ENCODE results near the gene NOD2. TPM values are rescaled to one million over a fixed set of nuclear protein-coding genes. Genes with fewer than 3 reads are reported as not detected.

The NOD2 gene
- total and polyA plus RNA-seq, 2 donors = 0.66 to 1.9 TPM

GRCh38 chr16:50756473-50756872, 63.1 kb downstream of the NOD2 start:
- Histone ChIP-seq H3K9me3 (ENCODE audit: control insufficient read depth in 2 of 2, insufficient read depth in 1 of 2, low read length in 1 of 2) (no peaks in the 10 kb centered on the region), H3K4me1 (ENCODE audit: control insufficient read depth in 2 of 2, insufficient read depth in 2 of 2, low read length in 2 of 2) (no peaks in the 10 kb centered on the region), H3K27me3 (ENCODE audit: control insufficient read depth in 2 of 2, insufficient read depth in 1 of 2, low read length in 1 of 2) (no peaks in the 10 kb centered on the region), H3K27ac (ENCODE audit: low read depth in 1 of 2, low read length in 1 of 2) (no peak overlapping the region), H3K4me3 (ENCODE audit: low read length in 2 of 2) (no peak overlapping the region), H3K36me3 (ENCODE audit: control insufficient read depth in 2 of 2, insufficient read depth in 2 of 2, low read length in 1 of 2) (peaks cover 12 to 26% of the 10 kb centered on the region in 2 donors)
- 93% methylated on average over 3 of the region's 3 CpGs for WGBS
- no peak for DNase-seq (ENCODE audit: low read depth in 6 of 9, low spot score in 9 of 9)

- Histone ChIP-seq H3K27ac (ENCODE audit: low read depth in 1 of 2, low read length in 1 of 2) (no peak overlapping the region), H3K9me3 (ENCODE audit: control insufficient read depth in 2 of 2, insufficient read depth in 1 of 2, low read length in 1 of 2) (no peaks in the 10 kb centered on the region), H3K4me3 (ENCODE audit: low read length in 2 of 2) (no peak overlapping the region), H3K27me3 (ENCODE audit: control insufficient read depth in 2 of 2, insufficient read depth in 1 of 2, low read length in 1 of 2) (no peaks in the 10 kb centered on the region), H3K4me1 (ENCODE audit: control insufficient read depth in 2 of 2, insufficient read depth in 2 of 2, low read length in 2 of 2) (no peaks in the 10 kb centered on the region), H3K36me3 (ENCODE audit: control insufficient read depth in 2 of 2, insufficient read depth in 2 of 2, low read length in 1 of 2) (peaks cover 6% of the 10 kb centered on the region in 2 donors)
- no peak for DNase-seq (ENCODE audit: low read depth in 6 of 9, low spot score in 9 of 9)
- WGBS = 92% methylated on average over 1 of the region's 1 CpG
These were observed 67.9 kb downstream of the NOD2 start for GRCh38 chr16:50761267-50761666.

- H3K36me3 ChIP-seq (ENCODE audit: control insufficient read depth in 2 of 2, insufficient read depth in 2 of 2, low read length in 1 of 2) = peaks cover 6 to 8% of the 10 kb centered on the region in 2 donors
These were observed 68.8 kb downstream of the NOD2 start for GRCh38 chr16:50762241-50762640.

GRCh38 chr16:50763211-50763610, 69.8 kb downstream of the NOD2 start:
- no peak for DNase-seq (ENCODE audit: low read depth in 6 of 9, low spot score in 9 of 9)

More at GRCh38 chr16:50762241-50762640, 68.8 kb downstream of the NOD2 start:
- no peak overlapping the region for H3K27ac ChIP-seq (ENCODE audit: low read depth in 1 of 2, low read length in 1 of 2)
- no peak overlapping the region for H3K4me3 ChIP-seq (ENCODE audit: low read length in 2 of 2)
- 98% methylated on average over 3 of the region's 3 CpGs for WGBS
- no peaks in the 10 kb centered on the region for H3K9me3 ChIP-seq (ENCODE audit: control insufficient read depth in 2 of 2, insufficient read depth in 1 of 2, low read length in 1 of 2)
- no peak for DNase-seq (ENCODE audit: low read depth in 6 of 9, low spot score in 9 of 9)
- H3K4me1 ChIP-seq (ENCODE audit: control insufficient read depth in 2 of 2, insufficient read depth in 2 of 2, low read length in 2 of 2) = no peaks in the 10 kb centered on the region
- H3K27me3 ChIP-seq (ENCODE audit: control insufficient read depth in 2 of 2, insufficient read depth in 1 of 2, low read length in 1 of 2) = no peaks in the 10 kb centered on the region

DNA sequence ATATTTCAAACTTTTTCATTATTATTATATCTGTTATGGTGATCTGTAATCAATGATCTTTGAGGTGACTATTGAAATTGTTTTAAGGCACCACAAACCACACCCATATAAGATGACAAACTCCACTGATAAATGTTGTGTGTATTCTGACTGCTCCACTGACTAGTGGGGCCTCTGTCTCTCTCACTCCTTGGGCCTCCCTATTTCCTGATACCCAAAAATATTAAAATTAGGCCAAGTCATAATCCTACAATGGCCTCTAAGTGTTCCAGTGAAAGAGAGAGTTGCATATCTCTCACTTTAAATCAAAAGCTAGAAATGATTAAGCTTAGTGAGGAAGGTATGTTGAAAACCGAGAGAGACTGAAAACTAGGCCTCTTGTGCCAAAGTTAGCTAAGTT, 71.9 kb downstream of the NOD2 start:
- WGBS = 99% methylated on average over 1 of the region's 1 CpG
- no peaks in the 10 kb centered on the region for H3K27me3 ChIP-seq (ENCODE audit: control insufficient read depth in 2 of 2, insufficient read depth in 1 of 2, low read length in 1 of 2)
- H3K36me3 ChIP-seq (ENCODE audit: control insufficient read depth in 2 of 2, insufficient read depth in 2 of 2, low read length in 1 of 2) = peaks cover 0 to 8% of the 10 kb centered on the region in 2 donors
- no peaks in the 10 kb centered on the region for H3K4me1 ChIP-seq (ENCODE audit: control insufficient read depth in 2 of 2, insufficient read depth in 2 of 2, low read length in 2 of 2)
- DNase-seq (ENCODE audit: low read depth in 6 of 9, low spot score in 9 of 9) = no peak
- H3K27ac ChIP-seq (ENCODE audit: low read depth in 1 of 2, low read length in 1 of 2) = no peak overlapping the region
- H3K9me3 ChIP-seq (ENCODE audit: control insufficient read depth in 2 of 2, insufficient read depth in 1 of 2, low read length in 1 of 2) = no peaks in the 10 kb centered on the region
- no peak overlapping the region for H3K4me3 ChIP-seq (ENCODE audit: low read length in 2 of 2)

More at GRCh38 chr16:50763211-50763610, 69.8 kb downstream of the NOD2 start:
- Histone ChIP-seq H3K4me3 (ENCODE audit: low read length in 2 of 2) (no peak overlapping the region), H3K27me3 (ENCODE audit: control insufficient read depth in 2 of 2, insufficient read depth in 1 of 2, low read length in 1 of 2) (no peaks in the 10 kb centered on the region), H3K27ac (ENCODE audit: low read depth in 1 of 2, low read length in 1 of 2) (no peak overlapping the region), H3K9me3 (ENCODE audit: control insufficient read depth in 2 of 2, insufficient read depth in 1 of 2, low read length in 1 of 2) (no peaks in the 10 kb centered on the region), H3K36me3 (ENCODE audit: control insufficient read depth in 2 of 2, insufficient read depth in 2 of 2, low read length in 1 of 2) (peaks cover 3 to 8% of the 10 kb centered on the region in 2 donors), H3K4me1 (ENCODE audit: control insufficient read depth in 2 of 2, insufficient read depth in 2 of 2, low read length in 2 of 2) (no peaks in the 10 kb centered on the region)
- WGBS = 97% methylated on average over 2 of the region's 2 CpGs

GRCh38 chr16:50765861-50766260, 72.5 kb downstream of the NOD2 start:
- Histone ChIP-seq H3K4me1 (ENCODE audit: control insufficient read depth in 2 of 2, insufficient read depth in 2 of 2, low read length in 2 of 2) (no peaks in the 10 kb centered on the region), H3K36me3 (ENCODE audit: control insufficient read depth in 2 of 2, insufficient read depth in 2 of 2, low read length in 1 of 2) (peaks cover 0 to 8% of the 10 kb centered on the region in 2 donors), H3K4me3 (ENCODE audit: low read length in 2 of 2) (no peak overlapping the region), H3K27ac (ENCODE audit: low read depth in 1 of 2, low read length in 1 of 2) (no peak overlapping the region), H3K27me3 (ENCODE audit: control insufficient read depth in 2 of 2, insufficient read depth in 1 of 2, low read length in 1 of 2) (no peaks in the 10 kb centered on the region), H3K9me3 (ENCODE audit: control insufficient read depth in 2 of 2, insufficient read depth in 1 of 2, low read length in 1 of 2) (no peaks in the 10 kb centered on the region)
- 98% methylated on average over 1 of the region's 1 CpG for WGBS
- no peak for DNase-seq (ENCODE audit: low read depth in 6 of 9, low spot score in 9 of 9)

GRCh38 chr16:50767197-50767596, 73.8 kb downstream of the NOD2 start:
- Histone ChIP-seq H3K27ac (ENCODE audit: low read depth in 1 of 2, low read length in 1 of 2) (no peak overlapping the region), H3K9me3 (ENCODE audit: control insufficient read depth in 2 of 2, insufficient read depth in 1 of 2, low read length in 1 of 2) (no peaks in the 10 kb centered on the region), H3K27me3 (ENCODE audit: control insufficient read depth in 2 of 2, insufficient read depth in 1 of 2, low read length in 1 of 2) (no peaks in the 10 kb centered on the region), H3K36me3 (ENCODE audit: control insufficient read depth in 2 of 2, insufficient read depth in 2 of 2, low read length in 1 of 2) (peaks cover 0 to 8% of the 10 kb centered on the region in 2 donors), H3K4me3 (ENCODE audit: low read length in 2 of 2) (no peak overlapping the region), H3K4me1 (ENCODE audit: control insufficient read depth in 2 of 2, insufficient read depth in 2 of 2, low read length in 2 of 2) (no peaks in the 10 kb centered on the region)
- 96% methylated on average over 2 of the region's 2 CpGs for WGBS
- no peak for DNase-seq (ENCODE audit: low read depth in 6 of 9, low spot score in 9 of 9)

DNA sequence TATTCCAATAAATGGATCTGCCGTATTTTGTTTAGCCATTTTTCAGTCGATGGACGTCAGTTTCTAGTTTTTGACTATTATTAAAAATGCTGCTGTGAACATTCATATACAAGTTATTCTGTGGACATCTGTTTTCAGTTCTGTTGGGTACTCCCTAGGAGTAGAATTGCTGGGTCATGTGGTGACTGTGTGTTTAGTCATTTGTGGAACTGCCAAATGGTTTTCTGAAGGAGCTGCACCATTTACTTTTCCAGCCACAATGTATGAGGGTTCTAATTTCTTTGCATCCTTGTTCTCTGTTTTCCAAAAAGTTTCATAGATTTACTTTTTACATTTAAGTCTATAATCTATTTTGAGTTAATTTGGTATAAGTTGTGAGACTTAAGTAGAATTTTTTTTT, 78.0 kb downstream of the NOD2 start:
- Histone ChIP-seq H3K4me3 (ENCODE audit: low read length in 2 of 2) (no peak overlapping the region), H3K9me3 (ENCODE audit: control insufficient read depth in 2 of 2, insufficient read depth in 1 of 2, low read length in 1 of 2) (no peaks in the 10 kb centered on the region), H3K27me3 (ENCODE audit: control insufficient read depth in 2 of 2, insufficient read depth in 1 of 2, low read length in 1 of 2) (no peaks in the 10 kb centered on the region), H3K27ac (ENCODE audit: low read depth in 1 of 2, low read length in 1 of 2) (no peak overlapping the region), H3K36me3 (ENCODE audit: control insufficient read depth in 2 of 2, insufficient read depth in 2 of 2, low read length in 1 of 2) (peaks cover 0 to under 1% of the 10 kb centered on the region in 2 donors), H3K4me1 (ENCODE audit: control insufficient read depth in 2 of 2, insufficient read depth in 2 of 2, low read length in 2 of 2) (no peaks in the 10 kb centered on the region)
- no peak for DNase-seq (ENCODE audit: low read depth in 6 of 9, low spot score in 9 of 9)
- WGBS = over 99% methylated on average over 3 of the region's 3 CpGs

GRCh38 chr16:50774405-50774804, 81.0 kb downstream of the NOD2 start:
- peaks cover under 1 to 2% of the 10 kb centered on the region in 2 donors for H3K36me3 ChIP-seq (ENCODE audit: control insufficient read depth in 2 of 2, insufficient read depth in 2 of 2, low read length in 1 of 2)
- H3K4me1 ChIP-seq (ENCODE audit: control insufficient read depth in 2 of 2, insufficient read depth in 2 of 2, low read length in 2 of 2) = no peaks in the 10 kb centered on the region
- no peaks in the 10 kb centered on the region for H3K9me3 ChIP-seq (ENCODE audit: control insufficient read depth in 2 of 2, insufficient read depth in 1 of 2, low read length in 1 of 2)
- DNase-seq (ENCODE audit: low read depth in 6 of 9, low spot score in 9 of 9) = no peak
- no peaks in the 10 kb centered on the region for H3K27me3 ChIP-seq (ENCODE audit: control insufficient read depth in 2 of 2, insufficient read depth in 1 of 2, low read length in 1 of 2)
- no peak overlapping the region for H3K4me3 ChIP-seq (ENCODE audit: low read length in 2 of 2)
- 98% methylated on average over 5 of the region's 5 CpGs for WGBS
- no peak overlapping the region for H3K27ac ChIP-seq (ENCODE audit: low read depth in 1 of 2, low read length in 1 of 2)

DNA sequence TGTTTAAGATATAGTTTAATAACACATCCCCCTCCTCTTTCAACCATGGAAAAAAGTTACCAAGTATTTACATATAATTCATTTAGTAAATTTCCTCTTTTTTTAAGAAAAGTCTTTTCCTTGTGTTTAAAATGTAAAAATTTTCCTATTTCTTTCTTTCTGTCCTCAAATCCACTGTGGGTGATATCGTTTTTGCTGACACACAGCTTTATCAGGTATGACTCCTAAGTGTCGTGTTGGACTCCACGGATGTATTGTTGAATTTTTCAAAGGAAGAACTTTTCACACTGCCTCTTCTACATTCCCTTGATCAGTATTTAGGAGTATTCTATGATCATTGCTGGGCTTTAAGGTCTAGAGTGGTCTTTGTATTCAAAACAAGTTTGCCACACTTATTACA, 81.6 kb downstream of the NOD2 start:
- 97% methylated on average over 3 of the region's 3 CpGs for WGBS

More for the DNA sequence above, 81.6 kb downstream of the NOD2 start:
- no peaks in the 10 kb centered on the region for H3K27me3 ChIP-seq (ENCODE audit: control insufficient read depth in 2 of 2, insufficient read depth in 1 of 2, low read length in 1 of 2)
- H3K36me3 ChIP-seq (ENCODE audit: control insufficient read depth in 2 of 2, insufficient read depth in 2 of 2, low read length in 1 of 2) = peaks cover 6 to 8% of the 10 kb centered on the region in 2 donors
- no peak for DNase-seq (ENCODE audit: low read depth in 6 of 9, low spot score in 9 of 9)
- no peak overlapping the region for H3K4me3 ChIP-seq (ENCODE audit: low read length in 2 of 2)
- no peak overlapping the region for H3K27ac ChIP-seq (ENCODE audit: low read depth in 1 of 2, low read length in 1 of 2)
- no peaks in the 10 kb centered on the region for H3K9me3 ChIP-seq (ENCODE audit: control insufficient read depth in 2 of 2, insufficient read depth in 1 of 2, low read length in 1 of 2)
- no peaks in the 10 kb centered on the region for H3K4me1 ChIP-seq (ENCODE audit: control insufficient read depth in 2 of 2, insufficient read depth in 2 of 2, low read length in 2 of 2)

Measured in thymus (tissue), 11 donors.